ENCODE measurements around the gene CMTR1. TPM values are rescaled to one million over a fixed set of nuclear protein-coding genes. Genes with fewer than 3 reads are reported as not detected.

The CMTR1 gene
- total RNA-seq, 1 experiment from 2014 or later = 32.3 TPM

- Histone ChIP-seq H3K36me3 (ENCODE audit: insufficient read depth, low read length, poor library complexity, severe bottlenecking) (no peaks in the 10 kb centered on the region), H3K27me3 (replicated peaks; ENCODE audit: insufficient read depth, low read depth, low read length, poor library complexity) (no peaks in the 10 kb centered on the region), H3K4me3 (ENCODE audit: low read depth, low read length, poor library complexity, severe bottlenecking) (no peak overlapping the region), H3K9me3 (ENCODE audit: low read depth, low read length, poor library complexity, severe bottlenecking) (no peaks in the 10 kb centered on the region), H3K27ac (ENCODE audit: low read depth, low read length, poor library complexity, severe bottlenecking) (no peak overlapping the region), H3K4me1 (ENCODE audit: insufficient read depth, low read length, poor library complexity, severe bottlenecking) (no peaks in the 10 kb centered on the region)
- TF ChIP-seq CTCF (conservative IDR thresholded peaks at IDR 0.05; ENCODE audit: low read depth, low read length) (no peak), EZH2 (IDR thresholded peaks at IDR 0.05; ENCODE audit: borderline replicate concordance, low read depth, low read length, poor library complexity, severe bottlenecking) (no peak)
- ChIA-PET CTCF (no interaction called here), POLR2A (ENCODE audit: low non-redundant PET) (no interaction called here)
- intact Hi-C loops (cut with micrococcal nuclease; ENCODE audit: unreplicated experiment) = no loop called here
- BruUV-seq (replicated peaks) = no TSS peak
- no peak for DNase-seq (ENCODE audit: low spot score)
These were observed 69.8 kb downstream of the CMTR1 start for GRCh38 chr6:37502703-37503291.

- Histone ChIP-seq H3K36me3 (ENCODE audit: insufficient read depth, low read length, poor library complexity, severe bottlenecking) (no peaks in the 10 kb centered on the region), H3K9me3 (ENCODE audit: low read depth, low read length, poor library complexity, severe bottlenecking) (no peaks in the 10 kb centered on the region), H3K27me3 (replicated peaks; ENCODE audit: insufficient read depth, low read depth, low read length, poor library complexity) (no peaks in the 10 kb centered on the region), H3K27ac (ENCODE audit: low read depth, low read length, poor library complexity, severe bottlenecking) (no peak overlapping the region), H3K4me1 (ENCODE audit: insufficient read depth, low read length, poor library complexity, severe bottlenecking) (no peaks in the 10 kb centered on the region), H3K4me3 (ENCODE audit: low read depth, low read length, poor library complexity, severe bottlenecking) (no peak overlapping the region)
- no peak for TF ChIP-seq EZH2 (IDR thresholded peaks at IDR 0.05; ENCODE audit: borderline replicate concordance, low read depth, low read length, poor library complexity, severe bottlenecking)
- no peak for TF ChIP-seq CTCF (conservative IDR thresholded peaks at IDR 0.05; ENCODE audit: low read depth, low read length)
- intact Hi-C loops (cut with micrococcal nuclease; ENCODE audit: unreplicated experiment) = no loop called here
- ChIA-PET CTCF (no interaction called here), POLR2A (ENCODE audit: low non-redundant PET) (no interaction called here)
- no TSS peak for BruUV-seq (replicated peaks)
- no peak for DNase-seq (ENCODE audit: low spot score)
These were observed 70.4 kb downstream of the CMTR1 start for GRCh38 chr6:37503309-37503965.

- no peak overlapping the region for H3K4me3 ChIP-seq (ENCODE audit: low read depth, low read length, poor library complexity, severe bottlenecking)
- TF ChIP-seq CTCF (conservative IDR thresholded peaks at IDR 0.05; ENCODE audit: low read depth, low read length) (no peak), EZH2 (IDR thresholded peaks at IDR 0.05; ENCODE audit: borderline replicate concordance, low read depth, low read length, poor library complexity, severe bottlenecking) (no peak)
- no peaks in the 10 kb centered on the region for H3K36me3 ChIP-seq (ENCODE audit: insufficient read depth, low read length, poor library complexity, severe bottlenecking)
- H3K9me3 ChIP-seq (ENCODE audit: low read depth, low read length, poor library complexity, severe bottlenecking) = no peaks in the 10 kb centered on the region
- CTCF ChIA-PET = no interaction called here
- intact Hi-C loops (cut with micrococcal nuclease; ENCODE audit: unreplicated experiment) = no loop called here
- BruUV-seq (replicated peaks) = no TSS peak
- H3K27ac ChIP-seq (ENCODE audit: low read depth, low read length, poor library complexity, severe bottlenecking) = no peak overlapping the region
- H3K4me1 ChIP-seq (ENCODE audit: insufficient read depth, low read length, poor library complexity, severe bottlenecking) = no peaks in the 10 kb centered on the region
- DNase-seq (ENCODE audit: low spot score) = no peak
- no peaks in the 10 kb centered on the region for H3K27me3 ChIP-seq (replicated peaks; ENCODE audit: insufficient read depth, low read depth, low read length, poor library complexity)
- POLR2A ChIA-PET (ENCODE audit: low non-redundant PET) = no interaction called here
These were observed 71.0 kb downstream of the CMTR1 start for GRCh38 chr6:37504024-37504423.

Measured in A673 (cell line).